MG63 (cell line): Measurements from ENCODE around the gene OGFOD3. TPM values are rescaled to one million over a fixed set of nuclear protein-coding genes. Genes with fewer than 3 reads are reported as not detected.
"Not testable (repeated sequence)": the region's sequence is repeated elsewhere in the genome, so short reads cannot be mapped to it uniquely, and the experiment has no call there.

Experiments
- DNase-seq: peaks from one replicate; pipeline ENCODE4 v3.0.0-alpha.2; 2020
- H3K27me3 ChIP-seq: fragments of 250-450 bp; sonication (Bioruptor Pico); 2 replicates; pipeline ENCODE4 v1.5.1; 2020; ENCODE audit warnings: mild to moderate bottlenecking, moderate library complexity
- H3K36me3 ChIP-seq: fragments of 250-450 bp; sonication (Bioruptor Pico); 2 replicates; pipeline ENCODE4 v1.5.1; 2020; ENCODE audit warnings: mild to moderate bottlenecking, moderate library complexity
- H3K4me3 ChIP-seq: fragments of 250-450 bp; sonication (Bioruptor Pico); 2 replicates; pipeline ENCODE4 v1.5.1; 2020; ENCODE audit warnings: mild to moderate bottlenecking, moderate library complexity
- H3K9me3 ChIP-seq: fragments of 250-450 bp; sonication (Bioruptor Pico); 2 replicates; pipeline ENCODE4 v1.5.1; 2020; ENCODE audit warnings: mild to moderate bottlenecking, moderate library complexity
- total RNA-seq: library from RNA; depleted of rRNA; stranded (reverse); fragments of >200 nt; shearing (Covaris generic); gene quantifications from 2 replicates; pipeline ENCODE4 v1.2.3, GENCODE V29; 2014; ENCODE audit warnings: low replicate concordance

The OGFOD3 gene
- total RNA-seq, 1 experiment from 2014 or later, result 33.7 TPM

- DNase-seq, result no peak
- Histone ChIP-seq H3K27me3 (no peaks in the 10 kb centered on the region; the same call in 1 of the 2 replicates), H3K36me3 (no peaks in the 10 kb centered on the region), H3K4me3 (no peak overlapping the region), H3K9me3 (no peaks in the 10 kb centered on the region)
Measured at GRCh38 chr17:82365606-82366295, 52.6 kb downstream of the OGFOD3 start.

DNA sequence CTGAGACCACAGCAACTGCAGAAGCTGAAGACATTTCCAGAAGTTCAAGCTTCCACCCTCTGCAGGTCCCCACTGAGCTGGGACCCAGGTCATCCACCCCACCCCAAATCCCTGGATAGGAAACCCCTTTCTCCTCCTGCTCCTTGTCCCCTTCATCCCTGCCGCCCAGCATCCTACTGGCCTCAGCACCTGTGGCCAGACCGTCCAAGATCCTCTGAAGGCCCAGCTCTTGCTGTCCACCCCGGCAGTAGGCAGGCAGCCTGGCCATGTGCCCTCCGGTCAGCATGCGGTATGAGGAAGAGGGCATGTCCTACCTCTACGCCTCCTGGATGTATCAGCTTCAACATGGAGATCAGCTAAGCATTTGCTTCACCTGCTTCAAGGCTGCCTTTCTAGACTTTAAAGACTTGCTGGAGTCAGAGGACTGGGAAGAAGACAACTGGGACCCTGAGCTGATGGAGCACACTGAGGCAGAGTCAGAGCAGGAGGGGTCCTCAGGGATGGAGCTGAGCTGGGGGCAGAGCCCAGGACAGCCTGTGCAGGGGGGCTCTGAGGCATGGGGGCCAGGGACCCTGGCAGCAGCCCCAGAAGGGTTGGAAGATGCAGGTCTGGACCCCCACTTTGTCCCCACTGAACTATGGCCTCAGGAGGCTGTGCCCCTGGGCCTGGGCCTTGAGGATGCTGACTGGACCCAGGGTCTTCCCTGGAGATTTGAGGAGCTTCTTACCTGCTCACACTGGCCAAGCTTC lies 56.3 kb downstream of the OGFOD3 start:
- H3K36me3 ChIP-seq, result no peaks in the 10 kb centered on the region
- no peak overlapping the region for H3K4me3 ChIP-seq
- no peaks in the 10 kb centered on the region for H3K9me3 ChIP-seq
- no peaks in the 10 kb centered on the region for H3K27me3 ChIP-seq
- no peak for DNase-seq

DNA sequence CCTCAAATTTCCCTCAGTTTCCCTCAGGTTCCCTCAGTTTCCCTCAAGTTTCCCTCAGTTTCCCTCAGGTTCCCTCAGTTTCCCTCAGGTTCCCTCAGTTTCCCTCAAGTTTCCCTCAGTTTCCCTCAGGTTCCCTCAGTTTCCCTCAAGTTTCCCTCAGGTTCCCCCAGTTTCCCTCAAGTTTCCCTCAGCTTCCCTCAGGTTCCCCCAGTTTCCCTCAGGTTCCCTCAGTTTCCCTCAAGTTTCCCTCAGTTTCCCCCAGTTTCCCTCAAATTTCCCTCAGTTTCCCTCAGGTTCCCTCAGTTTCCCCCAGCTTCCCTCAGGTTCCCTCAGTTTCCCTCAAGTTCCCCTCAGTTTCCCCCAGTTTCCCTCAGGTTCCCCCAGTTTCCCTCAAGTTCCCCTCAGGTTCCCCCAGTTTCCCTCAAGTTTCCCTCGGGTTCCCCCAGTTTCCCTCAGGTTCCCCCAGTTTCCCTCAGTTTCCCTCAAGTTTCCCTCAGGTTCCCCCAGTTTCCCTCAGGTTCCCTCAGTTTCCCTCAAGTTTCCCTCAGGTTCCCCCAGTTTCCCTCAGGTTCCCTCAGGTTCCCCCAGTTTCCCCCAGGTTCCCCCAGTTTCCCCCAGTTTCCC lies 58.8 kb downstream of the OGFOD3 start:
- not testable (repeated sequence) for H3K4me3 ChIP-seq, DNase-seq, H3K36me3 ChIP-seq

DNA sequence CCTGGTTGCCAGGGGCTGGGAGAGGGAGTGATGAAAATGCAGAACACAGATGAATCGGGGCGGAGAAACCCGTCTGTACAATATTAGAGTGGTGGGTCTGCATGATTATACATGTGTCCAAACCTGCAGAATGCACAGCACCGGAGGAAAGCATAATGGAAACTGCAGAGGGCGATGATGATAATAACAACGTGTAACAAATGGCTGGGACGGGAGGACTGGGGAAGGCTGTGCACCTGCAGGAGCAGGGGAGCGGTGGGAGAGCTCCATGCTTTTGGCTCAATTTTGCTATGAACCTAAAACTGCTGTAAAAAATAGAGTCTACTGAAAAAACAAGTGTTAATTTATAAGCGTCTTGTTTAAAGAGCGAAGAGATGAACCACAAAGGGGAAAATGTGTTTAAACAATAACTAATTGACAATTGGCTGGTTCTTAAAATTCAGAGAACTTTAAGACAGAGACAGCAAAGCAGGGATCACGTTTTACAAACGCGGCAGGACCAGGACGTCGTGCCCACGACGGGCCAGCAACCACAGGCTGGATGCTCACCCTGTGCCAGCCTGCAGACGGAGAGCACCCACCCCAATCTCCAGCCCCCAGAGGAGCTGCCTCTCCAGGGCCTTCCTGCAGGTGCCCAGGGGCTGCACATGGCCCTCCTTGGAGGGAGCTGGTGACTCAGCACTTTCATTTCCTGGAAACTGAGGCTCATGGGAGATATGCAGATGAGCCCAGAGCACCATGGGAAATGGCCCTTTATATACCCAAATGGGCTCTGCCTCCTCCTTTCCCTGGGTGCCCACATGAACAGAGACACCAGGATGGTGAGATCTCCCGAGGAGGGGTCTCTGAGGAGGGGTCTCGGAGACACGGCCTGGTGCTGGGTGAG lies 59.7 kb downstream of the OGFOD3 start, which contains the start of gene TEX19:
TEX19 (plus strand) TSS at position 783 of the 886 bp plus-strand sequence. CDS start 2,904 bp downstream, outside the sequence.
- Histone ChIP-seq H3K4me3 (no peak within 1 kb of the TSS), H3K27me3 (no peaks in the 10 kb centered on the region), H3K36me3 (no peaks in the 10 kb centered on the region), H3K9me3 (no peaks in the 10 kb centered on the region)
- DNase-seq, result peak; percentile 33

More for the DNA sequence above, 58.8 kb downstream of the OGFOD3 start:
- H3K27me3 ChIP-seq, H3K9me3 ChIP-seq: not testable (repeated sequence)

DNA sequence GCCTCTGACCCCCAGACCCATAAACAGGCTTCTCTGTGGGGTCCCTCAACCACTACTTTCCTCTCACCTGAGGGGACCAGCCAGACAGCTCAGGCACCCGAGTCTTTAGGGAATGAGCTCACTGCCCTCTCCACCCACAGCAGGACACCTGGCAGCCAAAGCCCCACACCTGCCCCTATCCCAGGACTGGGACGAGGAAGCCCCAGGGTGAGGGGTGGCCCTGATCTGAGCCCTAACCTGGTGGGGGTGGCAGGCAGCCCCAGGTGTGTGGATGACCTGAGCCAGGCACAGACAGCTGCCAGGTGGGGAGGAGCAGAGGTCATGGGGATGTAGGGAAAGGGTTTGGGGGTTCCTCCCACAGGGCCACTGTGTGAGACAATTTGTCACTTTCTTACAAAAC lies 61.0 kb downstream of the OGFOD3 start:
- Histone ChIP-seq H3K36me3 (no peaks in the 10 kb centered on the region), H3K27me3 (no peaks in the 10 kb centered on the region), H3K4me3 (no peak overlapping the region), H3K9me3 (no peaks in the 10 kb centered on the region)
- no peak for DNase-seq

DNA sequence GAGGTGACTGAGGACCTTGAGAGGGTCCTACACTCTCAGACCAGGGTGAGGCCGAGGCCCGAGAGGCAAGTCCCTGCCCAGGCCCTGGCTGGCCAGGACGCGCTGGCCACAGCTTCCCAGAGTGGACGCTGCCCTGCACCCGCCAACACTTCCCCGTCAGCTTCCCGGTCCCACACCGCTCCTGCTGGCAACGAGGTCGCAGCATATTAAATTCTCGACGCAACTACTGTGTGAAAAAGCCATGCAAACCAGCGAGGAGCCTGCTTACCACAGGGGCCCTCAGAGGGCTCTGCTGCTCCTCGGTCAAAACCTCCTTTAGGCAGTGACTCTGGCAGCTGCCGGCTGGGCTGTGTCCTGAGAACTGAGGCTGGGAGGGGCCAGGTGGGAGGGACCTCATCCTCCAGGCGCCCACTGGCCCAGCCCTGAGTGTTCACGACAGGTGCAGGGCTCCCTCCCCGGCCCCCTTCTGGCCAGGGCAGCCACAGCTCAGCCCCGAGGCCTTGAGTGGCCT lies 61.5 kb downstream of the OGFOD3 start:
- Histone ChIP-seq H3K36me3 (no peaks in the 10 kb centered on the region), H3K4me3 (no peak overlapping the region), H3K27me3 (no peaks in the 10 kb centered on the region), H3K9me3 (no peaks in the 10 kb centered on the region)
- DNase-seq, result no peak

DNA sequence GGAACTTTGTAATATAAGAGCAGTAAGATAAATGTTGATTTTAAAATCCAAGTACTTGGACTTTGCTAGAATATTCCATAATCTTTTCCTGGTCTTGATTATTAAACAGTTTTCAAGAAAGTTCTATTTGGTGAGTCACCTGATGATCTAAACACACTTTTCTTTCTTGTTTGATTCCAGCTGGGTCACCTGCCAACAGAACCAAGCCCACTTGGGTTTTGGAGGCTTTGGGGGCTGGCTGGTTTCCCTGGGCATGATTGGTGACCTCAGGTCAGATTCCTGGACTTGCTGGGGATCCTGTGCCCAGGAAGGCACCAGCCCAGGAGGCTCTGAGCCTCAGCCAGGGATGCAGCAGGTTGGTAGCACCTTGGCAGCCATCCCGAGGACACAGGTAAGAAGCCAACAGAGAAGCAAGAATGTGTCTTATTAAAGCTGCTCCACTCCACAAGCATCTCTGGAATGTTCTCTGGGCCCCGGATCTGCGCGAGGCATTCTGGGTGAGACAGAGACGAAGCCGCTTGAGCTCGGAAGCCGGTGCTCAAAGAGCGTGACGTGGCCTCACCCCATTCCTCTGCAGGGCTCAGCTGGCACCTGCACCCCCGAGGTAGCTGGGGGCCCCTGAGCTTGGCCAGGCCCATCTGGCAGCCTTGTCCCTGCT lies 62.5 kb downstream of the OGFOD3 start:
- no peaks in the 10 kb centered on the region for H3K27me3 ChIP-seq
- DNase-seq, result no peak
- no peak overlapping the region for H3K4me3 ChIP-seq
- H3K36me3 ChIP-seq, result no peaks in the 10 kb centered on the region
- H3K9me3 ChIP-seq, result no peaks in the 10 kb centered on the region

DNA sequence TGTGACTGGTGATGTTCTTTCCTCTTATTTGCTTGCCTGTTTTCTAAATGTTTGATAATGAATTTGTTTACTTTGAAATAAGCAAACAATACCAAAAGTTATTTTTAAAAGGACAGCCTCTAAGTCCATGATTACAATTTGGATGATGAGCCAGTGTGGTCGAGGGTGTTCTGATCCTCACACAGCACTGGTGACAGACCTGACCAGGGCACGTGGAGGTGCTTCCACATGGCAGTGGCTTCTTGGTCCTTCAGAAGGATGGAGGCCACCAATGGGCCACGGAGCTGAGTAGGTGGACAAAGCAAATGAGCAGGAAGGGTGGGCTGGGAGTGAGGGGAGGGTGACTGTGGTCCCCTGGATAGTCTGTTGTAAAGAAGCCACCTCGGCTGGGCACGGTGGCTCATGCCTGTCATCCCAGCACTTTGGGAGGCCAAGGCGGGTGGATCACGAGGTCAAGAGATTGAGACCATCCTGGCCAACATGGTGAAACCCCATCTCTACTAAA lies 63.5 kb downstream of the OGFOD3 start:
- no peaks in the 10 kb centered on the region for H3K27me3 ChIP-seq
- H3K9me3 ChIP-seq, result no peaks in the 10 kb centered on the region
- no peak overlapping the region for H3K4me3 ChIP-seq
- no peaks in the 10 kb centered on the region for H3K36me3 ChIP-seq
- no peak for DNase-seq

DNA sequence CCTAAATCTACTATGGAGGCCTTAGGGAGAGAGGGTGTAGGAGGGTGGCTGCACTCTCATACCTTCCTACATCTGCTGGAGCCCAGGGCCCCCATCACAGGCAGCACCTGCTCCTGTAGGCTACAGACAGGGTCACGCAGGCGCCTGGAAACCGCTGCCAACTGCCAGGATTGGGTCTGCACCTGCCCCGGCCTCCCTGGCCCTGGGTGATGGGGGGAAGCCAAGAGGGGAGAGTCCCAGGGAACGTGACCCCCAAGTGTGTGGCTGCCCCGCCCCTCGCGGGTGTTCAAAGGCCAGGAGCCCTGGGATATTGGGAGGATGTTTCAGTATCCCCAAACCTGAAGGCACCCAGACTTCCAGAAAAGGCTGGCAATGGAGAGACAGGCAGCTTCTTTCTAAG lies 64.9 kb downstream of the OGFOD3 start:
- no peaks in the 10 kb centered on the region for H3K9me3 ChIP-seq
- no peak overlapping the region for H3K4me3 ChIP-seq
- no peaks in the 10 kb centered on the region for H3K27me3 ChIP-seq
- DNase-seq, result no peak
- no peaks in the 10 kb centered on the region for H3K36me3 ChIP-seq

DNA sequence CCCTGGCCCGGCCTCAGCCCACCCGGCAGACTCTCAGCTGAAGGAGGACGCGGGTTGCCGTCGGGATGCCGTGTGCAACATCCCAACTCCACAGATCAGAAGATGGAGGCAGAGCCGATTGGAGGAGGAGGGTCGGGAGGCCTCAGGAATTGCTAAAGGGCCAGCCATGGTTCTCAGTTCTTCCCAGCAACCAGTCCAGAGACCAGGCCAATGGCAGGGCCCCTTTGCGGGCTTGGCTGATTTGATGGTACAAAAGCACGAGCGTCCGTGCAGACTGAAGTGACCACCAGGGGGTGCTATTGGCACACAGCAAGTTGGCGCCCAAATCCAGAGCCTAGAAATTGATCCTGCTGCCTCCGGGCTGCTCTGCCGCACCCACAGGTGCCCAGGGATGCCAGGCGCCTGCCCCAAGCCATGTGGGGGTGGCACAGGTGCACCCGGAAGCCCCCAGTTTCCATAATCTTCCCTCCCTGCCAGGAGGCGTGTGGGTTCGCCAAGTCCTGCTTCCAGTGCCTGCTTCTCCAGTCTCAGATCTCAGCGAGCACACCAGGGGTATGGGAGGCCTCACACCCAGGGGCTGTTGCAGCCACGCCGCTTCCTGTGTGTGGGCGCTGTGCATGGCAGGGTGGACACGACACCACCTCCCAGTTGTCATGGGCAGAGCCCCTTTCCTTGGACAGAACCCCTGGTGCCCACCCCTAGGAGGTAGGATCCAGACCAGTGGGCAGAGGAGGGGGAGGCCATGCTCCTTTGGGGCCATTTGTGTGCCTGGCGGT lies 66.5 kb downstream of the OGFOD3 start:
- Histone ChIP-seq H3K4me3 (no peak overlapping the region), H3K27me3 (no peaks in the 10 kb centered on the region), H3K9me3 (no peaks in the 10 kb centered on the region), H3K36me3 (no peaks in the 10 kb centered on the region)
- peak; percentile 75 for DNase-seq

DNA sequence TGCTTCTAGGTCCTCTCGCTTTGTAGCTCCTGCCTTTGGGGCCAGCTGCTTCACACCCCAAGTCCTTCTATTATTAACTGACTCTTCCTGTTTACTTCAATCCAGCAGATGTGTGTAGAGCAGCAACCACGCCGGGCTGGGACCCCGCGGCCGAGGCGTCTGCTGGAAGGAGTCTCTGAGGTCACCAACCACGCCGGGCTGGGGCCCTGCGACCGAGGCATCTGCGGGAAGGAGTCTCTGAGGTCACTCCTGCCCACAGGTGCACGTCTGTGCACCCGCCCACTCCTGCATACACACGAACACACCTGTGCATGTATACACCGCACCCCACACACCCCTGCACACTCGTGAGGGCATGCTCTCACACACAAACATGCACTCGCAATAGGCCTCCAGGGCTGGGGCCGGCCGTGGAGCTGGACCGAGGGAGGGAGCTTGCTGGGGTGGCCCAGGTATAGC lies 67.1 kb downstream of the OGFOD3 start:
- Histone ChIP-seq H3K36me3 (no peaks in the 10 kb centered on the region), H3K9me3 (no peaks in the 10 kb centered on the region), H3K4me3 (no peak overlapping the region), H3K27me3 (no peaks in the 10 kb centered on the region)
- no peak for DNase-seq

DNA sequence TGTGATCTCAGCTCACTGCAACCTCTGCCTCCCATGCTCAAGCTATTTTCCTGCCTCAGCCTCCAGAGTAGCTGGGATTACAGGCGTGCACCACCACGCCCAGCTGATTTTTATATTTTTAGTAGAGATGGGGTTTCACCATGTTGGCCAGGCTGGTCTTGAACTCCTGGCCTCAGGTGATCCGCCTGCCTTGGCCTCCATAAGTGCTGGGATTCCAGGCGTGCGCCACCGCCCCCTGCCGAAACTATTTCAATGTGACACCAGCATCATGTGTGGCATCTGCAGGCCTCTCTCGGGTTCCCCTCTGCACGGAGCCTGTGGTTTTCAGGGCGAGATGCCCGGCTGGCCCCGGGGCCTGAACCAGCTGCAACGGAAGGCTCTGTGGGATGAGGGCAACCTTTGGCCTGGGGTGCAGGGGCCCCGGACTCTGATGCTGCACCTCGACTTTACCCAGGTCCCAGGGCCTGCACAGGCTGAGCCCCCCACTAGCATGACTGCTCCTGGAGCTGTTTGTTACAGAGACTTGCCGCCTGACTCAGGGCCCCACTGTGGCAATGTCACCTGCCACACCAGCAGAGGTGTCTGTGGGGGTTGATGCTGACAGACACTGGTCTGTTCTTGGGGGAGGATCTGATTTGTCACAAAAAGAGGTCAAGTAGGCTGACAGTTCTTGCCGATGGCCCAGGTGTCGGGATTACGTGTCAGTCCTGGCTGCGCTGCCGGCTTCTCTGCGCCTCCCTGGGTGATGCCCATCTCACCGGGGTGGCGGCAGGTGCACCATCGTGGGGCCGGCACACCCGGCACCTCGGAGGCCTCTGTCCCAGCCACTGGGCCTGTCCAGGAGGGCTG lies 68.0 kb downstream of the OGFOD3 start:
- Histone ChIP-seq H3K9me3 (no peaks in the 10 kb centered on the region), H3K36me3 (no peaks in the 10 kb centered on the region), H3K4me3 (no peak overlapping the region), H3K27me3 (no peaks in the 10 kb centered on the region)
- no peak for DNase-seq

- Histone ChIP-seq H3K4me3 (no peak overlapping the region), H3K36me3 (no peaks in the 10 kb centered on the region), H3K27me3 (no peaks in the 10 kb centered on the region), H3K9me3 (no peaks in the 10 kb centered on the region)
- DNase-seq, result no peak
Measured at GRCh38 chr17:82349287-82349701, 69.1 kb downstream of the OGFOD3 start.

DNA sequence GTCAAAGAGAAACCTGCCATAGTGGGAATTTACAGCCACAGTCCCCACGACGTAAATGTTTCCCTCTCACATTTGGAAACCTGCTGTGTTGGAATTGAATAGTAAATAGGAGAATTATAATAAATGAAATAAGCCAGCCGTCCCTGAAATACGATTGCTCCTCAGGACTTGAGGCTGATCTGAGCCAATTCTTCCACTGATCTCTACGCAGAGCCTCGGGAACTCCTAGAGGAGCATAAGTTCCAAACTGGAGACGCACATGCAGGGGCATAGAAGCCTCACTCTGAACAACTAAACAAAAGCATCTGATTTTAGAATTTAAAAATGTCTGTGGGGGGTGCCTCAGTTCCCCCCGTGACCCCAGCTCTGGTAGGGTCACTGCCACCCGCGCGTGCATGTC lies 69.5 kb downstream of the OGFOD3 start:
- no peaks in the 10 kb centered on the region for H3K27me3 ChIP-seq
- no peaks in the 10 kb centered on the region for H3K36me3 ChIP-seq
- H3K4me3 ChIP-seq, result no peak overlapping the region
- DNase-seq, result no peak
- H3K9me3 ChIP-seq, result no peaks in the 10 kb centered on the region
